HG02588 (cell line): Measurements from ENCODE around the gene ABHD17B.

ENCODE experiments used
- ATAC-seq: cut with Tn5 transposase; IDR thresholded peaks from one replicate; pipeline ENCODE4 v1.9.1; 2021; ENCODE audit warnings: mild to moderate bottlenecking, moderate library complexity; ENCODE audit not compliant: unreplicated experiment

The ABHD17B gene

GRCh38 chr9:71822935-71823334, 88.1 kb downstream of the ABHD17B start:
- no peak for ATAC-seq

GRCh38 chr9:71822456-71822855, 88.5 kb downstream of the ABHD17B start:
- ATAC-seq: no peak

- ATAC-seq: no peak
Observed at GRCh38 chr9:71821405-71821804, 89.6 kb downstream of the ABHD17B start.

- no peak for ATAC-seq
Observed at GRCh38 chr9:71820403-71820921, 90.5 kb downstream of the ABHD17B start.

GRCh38 chr9:71819115-71819739, 91.8 kb downstream of the ABHD17B start:
- no peak for ATAC-seq

- ATAC-seq: no peak
Observed at GRCh38 chr9:71816916-71817451, 94.0 kb downstream of the ABHD17B start.
